SK-N-SH (cell line): Measurements from ENCODE around the gene DUSP2. TPM values are rescaled to one million over a fixed set of nuclear protein-coding genes. Genes with fewer than 3 reads are reported as not detected.

Experiments
- CTCF ChIA-PET: fragments of 300-600, 350-600 bp; formaldehyde crosslinking; extraction: SDS; loops from one replicate; lab custom pipeline; 2021; lab: Yijun Ruan, JAX
- POLR2A ChIA-PET: fragments of 350-600 bp; sonication (Branson Sonifier 250); formaldehyde crosslinking; extraction: SDS; loops from one replicate; lab custom pipeline; 2020; ENCODE audit warnings: antibody characterized with exemption, inconsistent platforms; lab: Yijun Ruan, JAX
- DNase-seq: peaks from one replicate; pipeline ENCODE4 v3.0.0; 2012
- H2AFZ ChIP-seq: fragments of 200-600 bp; sonication (generic); 2 replicates; pipeline ENCODE4 v1.8.1; 2016; ENCODE audit warnings: antibody characterized with exemption, mild to moderate bottlenecking, low read depth
- H3F3A ChIP-seq: fragments of 200-600 bp; sonication (generic); replicated peaks from 2 replicates; pipeline ENCODE3; 2016; ENCODE audit warnings: antibody characterized with exemption, mild to moderate bottlenecking; ENCODE audit not compliant: insufficient read depth
- H3K27ac ChIP-seq, 2 experiments: fragments of 200-500 bp in 1 of 2; fragments of 200-600 bp in 1 of 2; sonication (Bioruptor generic) in 1 of 2; sonication (generic), shearing (Covaris generic) in 1 of 2; 2 replicates each; pipeline versions ENCODE4 v1.5.1 to v1.6.1; 2014 to 2016; ENCODE audit warnings: low read depth in 2 of 2, inconsistent platforms in 1 of 2, low read length in 1 of 2, mild to moderate bottlenecking in 1 of 2, mixed read lengths in 1 of 2
- H3K27me3 ChIP-seq: fragments of 200-600 bp; sonication (generic), shearing (Covaris generic); 2 replicates; pipeline ENCODE4 v1.6.1; 2016; ENCODE audit warnings: mixed run types; ENCODE audit not compliant: insufficient read depth
- H3K36me3 ChIP-seq, 2 experiments: fragments of 200-500 bp in 1 of 2; fragments of 200-600 bp in 1 of 2; sonication (Bioruptor generic) in 1 of 2; sonication (generic) in 1 of 2; replicated peaks in 1 of 2; 2 replicates each; pipeline versions ENCODE3 to v1.5.1; 2014 to 2016; ENCODE audit warnings: low read length in 1 of 2, mild to moderate bottlenecking in 1 of 2; ENCODE audit not compliant: insufficient read depth in 2 of 2, control insufficient read depth in 1 of 2
- H3K4me1 ChIP-seq, 2 experiments: fragments of 200-500 bp in 1 of 2; fragments of 200-600 bp in 1 of 2; sonication (Bioruptor generic) in 1 of 2; sonication (generic), shearing (Covaris generic) in 1 of 2; 2 replicates each; pipeline versions ENCODE4 v1.5.1 to v1.6.1; 2014 to 2016; ENCODE audit warnings: low read depth in 1 of 2, low read length in 1 of 2, mixed run types in 1 of 2; ENCODE audit not compliant: insufficient read depth in 2 of 2, control insufficient read depth in 1 of 2
- H3K4me2 ChIP-seq: fragments of 200-600 bp; sonication (generic), shearing (Covaris generic); 2 replicates; pipeline ENCODE4 v1.6.1; 2017; ENCODE audit warnings: mixed run types
- H3K4me3 ChIP-seq, 2 experiments: fragments of 200-500 bp in 1 of 2; fragments of 200-600 bp in 1 of 2; sonication (Bioruptor generic) in 1 of 2; sonication (generic), shearing (Covaris generic) in 1 of 2; 2 replicates each; pipeline versions ENCODE4 v1.5.1 to v1.8.1; 2014 to 2016; ENCODE audit warnings: low read depth in 2 of 2, inconsistent platforms in 1 of 2, low read length in 1 of 2, mild to moderate bottlenecking in 1 of 2, mixed read lengths in 1 of 2, moderate library complexity in 1 of 2
- H3K79me2 ChIP-seq: fragments of 200-600 bp; sonication (generic); 2 replicates; pipeline ENCODE4 v1.8.1; 2017; ENCODE audit warnings: mild to moderate bottlenecking; ENCODE audit not compliant: insufficient read depth
- H3K9ac ChIP-seq: fragments of 200-600 bp; sonication (generic); 2 replicates; pipeline ENCODE4 v1.6.1; 2017; ENCODE audit warnings: mixed run types
- H3K9me2 ChIP-seq: fragments of 200-600 bp; sonication (generic); 2 replicates; pipeline ENCODE4 v1.6.1; 2017; ENCODE audit warnings: mixed run types
- H3K9me3 ChIP-seq: fragments of 200-600 bp; sonication (generic); 2 replicates; pipeline ENCODE4 v1.6.1; 2017; ENCODE audit warnings: mixed run types, mild to moderate bottlenecking, moderate library complexity
- H4K20me1 ChIP-seq: fragments of 200-600 bp; sonication (generic); 2 replicates; pipeline ENCODE4 v1.6.1; 2017; ENCODE audit warnings: mild to moderate bottlenecking, mixed run types; ENCODE audit not compliant: insufficient read depth
- EZH2phosphoT487 ChIP-seq: fragments of 200-600 bp; sonication (generic); IDR thresholded peaks from 2 replicates; pipeline ENCODE4 v1.6.1; 2017; ENCODE audit warnings: low read depth, mixed run types, mild to moderate bottlenecking, antibody characterized with exemption, moderate library complexity, borderline replicate concordance
- GABPA ChIP-seq: IDR thresholded peaks from 2 replicates; pipeline ENCODE4 v1.4.0; 2012; ENCODE audit warnings: low read depth, mild to moderate bottlenecking
- GATA2 ChIP-seq: sonication (generic); formaldehyde crosslinking; IDR thresholded peaks from 2 replicates; pipeline ENCODE4 v1.5.0; 2020; ENCODE audit warnings: mild to moderate bottlenecking, missing genetic modification reagents
- JUND ChIP-seq: IDR thresholded peaks from 2 replicates; pipeline ENCODE4 v1.4.0; 2012
- MEF2A ChIP-seq: IDR thresholded peaks from 2 replicates; pipeline ENCODE4 v1.4.0; 2012; ENCODE audit warnings: low read depth, borderline replicate concordance
- NRF1 ChIP-seq: IDR thresholded peaks from 2 replicates; pipeline ENCODE4 v1.6.1; 2012; ENCODE audit warnings: low read depth, mild to moderate bottlenecking, low read length
- RAD21 ChIP-seq: IDR thresholded peaks from 2 replicates; pipeline ENCODE4 v1.6.1; 2012; ENCODE audit warnings: mild to moderate bottlenecking, low read length
- RFX5 ChIP-seq: IDR thresholded peaks from 2 replicates; pipeline ENCODE4 v1.6.1; 2012; ENCODE audit warnings: mild to moderate bottlenecking, improper control_type of control experiment, low read length
- SMC3 ChIP-seq: IDR thresholded peaks from 2 replicates; pipeline ENCODE4 v1.6.1; 2012; ENCODE audit warnings: low read depth, low read length, improper control_type of control experiment
- TAF1 ChIP-seq: IDR thresholded peaks from 2 replicates; pipeline ENCODE4 v1.6.1; 2012; ENCODE audit warnings: low read depth, mild to moderate bottlenecking, low read length, moderate library complexity, borderline replicate concordance
- YY1 ChIP-seq: IDR thresholded peaks from 2 replicates; pipeline ENCODE4 v1.4.0; 2012; ENCODE audit warnings: low read depth, mild to moderate bottlenecking
- WGBS: methylation state at CpG from one replicate; pipeline ENCODE4 v1.1.6; 2017; ENCODE audit warnings: low lambda C conversion rate; 5-methylcytosine and 5-hydroxymethylcytosine counted together
- polyA plus RNA-seq, 3 experiments: library from polyadenylated mRNA; depleted of rRNA; stranded (reverse); fragments of >200 nt; gene quantifications; 2 replicates each; pipeline ENCODE4 v1.2.3, GENCODE V29; 2012
- TF ChIP-seq, protein P1 (sequence below): IDR thresholded peaks from 2 replicates; pipeline ENCODE4 v1.4.0; 2012; ENCODE audit warnings: low read depth
- TF ChIP-seq, protein P2 (sequence below): fragments of 150-350 bp; IDR thresholded peaks from 2 replicates; pipeline ENCODE4 v1.6.1; 2017; ENCODE audit warnings: antibody characterized with exemption, low read length, low read depth, borderline replicate concordance
- TF ChIP-seq, protein P3 (sequence below): IDR thresholded peaks from 2 replicates; pipeline ENCODE4 v1.4.0; 2012; ENCODE audit warnings: low read depth, borderline replicate concordance
- TF ChIP-seq, protein P4 (sequence below): fragments of 200-600 bp; sonication (generic); IDR thresholded peaks from 2 replicates; pipeline ENCODE4 v1.6.1; 2017; ENCODE audit warnings: antibody characterized with exemption, mild to moderate bottlenecking, moderate library complexity
- TF ChIP-seq, protein P5 (sequence below): IDR thresholded peaks from 2 replicates; pipeline ENCODE4 v1.4.0; 2012; ENCODE audit warnings: low read depth, borderline replicate concordance

DUSP2 gene
- polyA plus RNA-seq, 1 of the 3 experiments (the other 2 are of a cell fraction) = 0.79 TPM

DNA sequence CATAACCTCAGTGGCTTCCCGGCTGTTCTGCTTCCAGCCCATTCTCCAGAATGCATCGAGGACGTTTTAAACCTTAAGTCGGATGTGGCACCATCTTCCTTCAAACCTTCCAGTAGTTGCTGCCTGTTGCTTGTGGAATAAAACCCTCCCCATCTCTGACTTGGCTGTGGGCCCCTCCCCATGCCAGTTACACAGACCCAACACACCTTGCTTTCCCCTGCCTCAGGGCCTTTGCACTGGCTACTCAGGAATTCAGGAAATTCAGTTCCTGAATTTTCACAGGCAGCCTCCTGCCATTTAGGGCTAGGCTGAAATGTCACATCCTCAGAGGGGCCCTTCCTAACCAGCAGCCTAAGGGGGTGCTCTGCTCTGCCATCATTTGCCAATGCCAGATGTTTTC lies 23.8 kb downstream of the DUSP2 start (continued):
- TF ChIP-seq, protein P1, sequence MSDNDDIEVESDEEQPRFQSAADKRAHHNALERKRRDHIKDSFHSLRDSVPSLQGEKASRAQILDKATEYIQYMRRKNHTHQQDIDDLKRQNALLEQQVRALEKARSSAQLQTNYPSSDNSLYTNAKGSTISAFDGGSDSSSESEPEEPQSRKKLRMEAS = no peak
- TF ChIP-seq SMC3 (no peak), NRF1 (no peak), JUND (no peak)

DNA sequence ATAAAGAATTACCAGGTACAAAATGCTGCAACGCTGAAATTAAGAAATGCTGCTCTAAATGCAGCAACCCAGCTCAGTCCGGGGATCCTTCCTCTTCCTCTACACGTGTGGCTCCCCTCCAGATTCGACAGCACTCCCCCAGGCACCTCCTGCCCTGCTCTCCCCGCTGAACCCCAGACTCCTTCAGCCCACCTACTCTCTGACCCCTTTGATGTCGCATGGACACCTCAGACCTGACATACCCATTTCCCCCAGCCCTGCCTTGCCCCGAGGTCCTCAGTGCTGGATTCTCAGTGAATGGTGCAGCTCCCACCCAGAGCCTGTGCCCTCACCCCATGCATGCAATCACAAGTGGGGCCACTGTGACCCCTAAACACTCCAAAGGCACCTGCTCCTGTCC lies 24.2 kb downstream of the DUSP2 start:
- no peak for DNase-seq
- 42% methylated on average over 7 of the region's 7 CpGs for WGBS

More for the DNA sequence above, 24.2 kb downstream of the DUSP2 start:
- no peak overlapping the region for H3K4me2 ChIP-seq
- no peaks in the 10 kb centered on the region for H3K79me2 ChIP-seq
- no peak overlapping the region for H3K4me3 ChIP-seq
- no peak overlapping the region for H3K9ac ChIP-seq
- no peaks in the 10 kb centered on the region; the same call in 1 of the 2 replicates for H3K27me3 ChIP-seq
- H4K20me1 ChIP-seq = no peaks in the 10 kb centered on the region
- no peaks in the 10 kb centered on the region for H3F3A ChIP-seq
- no peaks in the 10 kb centered on the region for H3K9me2 ChIP-seq
- H3K9me3 ChIP-seq = no peaks in the 10 kb centered on the region
- H3K4me1 ChIP-seq = peaks cover 0 to 12% of the 10 kb centered on the region in 2 experiments; a peak in 1 of 4 replicates
- no peak overlapping the region for H2AFZ ChIP-seq
- TF ChIP-seq TAF1 = no peak
- no peak for TF ChIP-seq GABPA
- TF ChIP-seq SMC3 = no peak
- no peak for TF ChIP-seq RFX5
- TF ChIP-seq, protein P2, sequence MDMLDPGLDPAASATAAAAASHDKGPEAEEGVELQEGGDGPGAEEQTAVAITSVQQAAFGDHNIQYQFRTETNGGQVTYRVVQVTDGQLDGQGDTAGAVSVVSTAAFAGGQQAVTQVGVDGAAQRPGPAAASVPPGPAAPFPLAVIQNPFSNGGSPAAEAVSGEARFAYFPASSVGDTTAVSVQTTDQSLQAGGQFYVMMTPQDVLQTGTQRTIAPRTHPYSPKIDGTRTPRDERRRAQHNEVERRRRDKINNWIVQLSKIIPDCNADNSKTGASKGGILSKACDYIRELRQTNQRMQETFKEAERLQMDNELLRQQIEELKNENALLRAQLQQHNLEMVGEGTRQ = no peak
- no peak for TF ChIP-seq YY1
- TF ChIP-seq, protein P3, sequence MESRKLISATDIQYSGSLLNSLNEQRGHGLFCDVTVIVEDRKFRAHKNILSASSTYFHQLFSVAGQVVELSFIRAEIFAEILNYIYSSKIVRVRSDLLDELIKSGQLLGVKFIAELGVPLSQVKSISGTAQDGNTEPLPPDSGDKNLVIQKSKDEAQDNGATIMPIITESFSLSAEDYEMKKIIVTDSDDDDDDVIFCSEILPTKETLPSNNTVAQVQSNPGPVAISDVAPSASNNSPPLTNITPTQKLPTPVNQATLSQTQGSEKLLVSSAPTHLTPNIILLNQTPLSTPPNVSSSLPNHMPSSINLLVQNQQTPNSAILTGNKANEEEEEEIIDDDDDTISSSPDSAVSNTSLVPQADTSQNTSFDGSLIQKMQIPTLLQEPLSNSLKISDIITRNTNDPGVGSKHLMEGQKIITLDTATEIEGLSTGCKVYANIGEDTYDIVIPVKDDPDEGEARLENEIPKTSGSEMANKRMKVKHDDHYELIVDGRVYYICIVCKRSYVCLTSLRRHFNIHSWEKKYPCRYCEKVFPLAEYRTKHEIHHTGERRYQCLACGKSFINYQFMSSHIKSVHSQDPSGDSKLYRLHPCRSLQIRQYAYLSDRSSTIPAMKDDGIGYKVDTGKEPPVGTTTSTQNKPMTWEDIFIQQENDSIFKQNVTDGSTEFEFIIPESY = no peak
- TF ChIP-seq GATA2 (CRISPR knock-in tag) = no peak
- no peak for TF ChIP-seq RAD21
- no peak for TF ChIP-seq MEF2A
- TF ChIP-seq, protein P4, sequence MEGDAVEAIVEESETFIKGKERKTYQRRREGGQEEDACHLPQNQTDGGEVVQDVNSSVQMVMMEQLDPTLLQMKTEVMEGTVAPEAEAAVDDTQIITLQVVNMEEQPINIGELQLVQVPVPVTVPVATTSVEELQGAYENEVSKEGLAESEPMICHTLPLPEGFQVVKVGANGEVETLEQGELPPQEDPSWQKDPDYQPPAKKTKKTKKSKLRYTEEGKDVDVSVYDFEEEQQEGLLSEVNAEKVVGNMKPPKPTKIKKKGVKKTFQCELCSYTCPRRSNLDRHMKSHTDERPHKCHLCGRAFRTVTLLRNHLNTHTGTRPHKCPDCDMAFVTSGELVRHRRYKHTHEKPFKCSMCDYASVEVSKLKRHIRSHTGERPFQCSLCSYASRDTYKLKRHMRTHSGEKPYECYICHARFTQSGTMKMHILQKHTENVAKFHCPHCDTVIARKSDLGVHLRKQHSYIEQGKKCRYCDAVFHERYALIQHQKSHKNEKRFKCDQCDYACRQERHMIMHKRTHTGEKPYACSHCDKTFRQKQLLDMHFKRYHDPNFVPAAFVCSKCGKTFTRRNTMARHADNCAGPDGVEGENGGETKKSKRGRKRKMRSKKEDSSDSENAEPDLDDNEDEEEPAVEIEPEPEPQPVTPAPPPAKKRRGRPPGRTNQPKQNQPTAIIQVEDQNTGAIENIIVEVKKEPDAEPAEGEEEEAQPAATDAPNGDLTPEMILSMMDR = no peak
- TF ChIP-seq, protein P5, sequence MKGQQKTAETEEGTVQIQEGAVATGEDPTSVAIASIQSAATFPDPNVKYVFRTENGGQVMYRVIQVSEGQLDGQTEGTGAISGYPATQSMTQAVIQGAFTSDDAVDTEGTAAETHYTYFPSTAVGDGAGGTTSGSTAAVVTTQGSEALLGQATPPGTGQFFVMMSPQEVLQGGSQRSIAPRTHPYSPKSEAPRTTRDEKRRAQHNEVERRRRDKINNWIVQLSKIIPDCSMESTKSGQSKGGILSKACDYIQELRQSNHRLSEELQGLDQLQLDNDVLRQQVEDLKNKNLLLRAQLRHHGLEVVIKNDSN = no peak
- TF ChIP-seq EZH2phosphoT487 = no peak
- TF ChIP-seq, protein P1 = no peak
- no peak overlapping the region for H3K27ac ChIP-seq
- POLR2A ChIA-PET = no interaction called here
- CTCF ChIA-PET = interaction anchor here (1.8 to 8.0 kb wide), 2 partner anchors 53 to 98 kb away, joined by 4 to 101 read pairs; no protein-coding TSS in a partner anchor
- H3K36me3 ChIP-seq = no peaks in the 10 kb centered on the region
